Stimulated activated CD4-positive, alpha-beta T cell treated with anti-CD3 and anti-CD28 coated beads, TNF-alpha, amount 100 ng/mL, for 24 hours (primary cell): ENCODE results near the gene CARS1.
"Not testable (repeated sequence)": the region's sequence is repeated elsewhere in the genome, so short reads cannot be mapped to it uniquely, and the experiment has no call there.

ENCODE experiments used
- DNase-seq, 3 experiments: peaks; one replicate each; pipeline ENCODE4 v3.0.0-alpha.2; 2020; ENCODE audit warnings: low read depth in 3 of 3

Gene CARS1

GRCh38 chr11:3089236-3090061, 32.2 kb upstream of the CARS1 start:
- no peak for DNase-seq

GRCh38 chr11:3088806-3089205, 31.6 kb upstream of the CARS1 start:
- DNase-seq, result no peak

- DNase-seq, result no peak
Measured at GRCh38 chr11:3087821-3088800, 30.9 kb upstream of the CARS1 start.

GRCh38 chr11:3087373-3087772, 30.1 kb upstream of the CARS1 start:
- no peak for DNase-seq

- no peak for DNase-seq
Measured at GRCh38 chr11:3086671-3087150, 29.5 kb upstream of the CARS1 start.

- no peak for DNase-seq
Measured at GRCh38 chr11:3086114-3086513, 28.9 kb upstream of the CARS1 start.

- DNase-seq, result no peak
Measured at GRCh38 chr11:3085052-3085451, 27.8 kb upstream of the CARS1 start.

- no peak for DNase-seq
Measured at GRCh38 chr11:3083321-3083720, 26.1 kb upstream of the CARS1 start.

GRCh38 chr11:3081386-3081751, 24.1 kb upstream of the CARS1 start:
- DNase-seq, result no peak

- no peak for DNase-seq
Measured at GRCh38 chr11:3080733-3081385, 23.6 kb upstream of the CARS1 start.

GRCh38 chr11:3080104-3080503, 22.9 kb upstream of the CARS1 start:
- DNase-seq, result no peak

GRCh38 chr11:3077846-3078440, 20.7 kb upstream of the CARS1 start:
- DNase-seq, result no peak

GRCh38 chr11:3077189-3077836, 20.1 kb upstream of the CARS1 start:
- DNase-seq, result no peak

GRCh38 chr11:3074912-3075589, 17.8 kb upstream of the CARS1 start:
- no peak for DNase-seq

GRCh38 chr11:3073029-3073435, 15.8 kb upstream of the CARS1 start:
- DNase-seq, result no peak

- no peak for DNase-seq
Measured at GRCh38 chr11:3069425-3069824, 12.2 kb upstream of the CARS1 start.

- DNase-seq, result not testable (repeated sequence)
Measured at GRCh38 chr11:3066308-3066707, 9.1 kb upstream of the CARS1 start.

- not testable (repeated sequence) for DNase-seq
Measured at GRCh38 chr11:3064709-3065108, 7.5 kb upstream of the CARS1 start.

GRCh38 chr11:3063876-3064275, 6.7 kb upstream of the CARS1 start:
- DNase-seq, result not testable (repeated sequence)

- DNase-seq, result not testable (repeated sequence)
Measured at GRCh38 chr11:3063432-3063831, 6.2 kb upstream of the CARS1 start.
